Measurements from ENCODE around the gene KRTAP1-1. TPM values are rescaled to one million over a fixed set of nuclear protein-coding genes. Genes with fewer than 3 reads are reported as not detected.
"Not testable (repeated sequence)": the region's sequence is repeated elsewhere in the genome, so short reads cannot be mapped to it uniquely, and the experiment has no call there.

The KRTAP1-1 gene
- total RNA-seq, 2 donors from 2014 or later: not detected

- ATAC-seq (ENCODE audit: insufficient number of reproducible peaks, low FRiP score, low read depth) (no peak), DNase-seq (ENCODE audit: low spot score) (no peak)
- no peaks in the 10 kb centered on the region for H3K4me1 ChIP-seq (ENCODE audit: control insufficient read depth in 1 of 2, low read depth in 2 of 2)
- no peaks in the 10 kb centered on the region for H3K36me3 ChIP-seq
- TF ChIP-seq CTCF (IDR thresholded peaks at IDR 0.05): no peak
- no peaks in the 10 kb centered on the region for H3K9me3 ChIP-seq
- H3K27me3 ChIP-seq (replicated peaks; ENCODE audit: insufficient read depth): no peaks in the 10 kb centered on the region
- H3K27ac ChIP-seq: no peak overlapping the region
- H3K4me3 ChIP-seq: no peak overlapping the region
These were observed 32.4 kb upstream of the KRTAP1-1 start for GRCh38 chr17:41073676-41074075.

- no peak overlapping the region for H3K27ac ChIP-seq
- no peaks in the 10 kb centered on the region for H3K4me1 ChIP-seq (ENCODE audit: control insufficient read depth in 1 of 2, low read depth in 2 of 2)
- no peaks in the 10 kb centered on the region for H3K9me3 ChIP-seq
- DNase-seq (ENCODE audit: low spot score) (no peak), ATAC-seq (ENCODE audit: insufficient number of reproducible peaks, low FRiP score, low read depth) (no peak)
- H3K36me3 ChIP-seq: no peaks in the 10 kb centered on the region
- H3K27me3 ChIP-seq (replicated peaks; ENCODE audit: insufficient read depth): no peaks in the 10 kb centered on the region
- no peak for TF ChIP-seq CTCF (IDR thresholded peaks at IDR 0.05)
- H3K4me3 ChIP-seq: no peak overlapping the region
These were observed 30.5 kb upstream of the KRTAP1-1 start for GRCh38 chr17:41071606-41072360.

GRCh38 chr17:41069031-41069430 lies 27.8 kb upstream of the KRTAP1-1 start:
- Histone ChIP-seq H3K9me3 (no peaks in the 10 kb centered on the region), H3K27me3 (replicated peaks; ENCODE audit: insufficient read depth) (no peaks in the 10 kb centered on the region)
- DNase-seq (ENCODE audit: low spot score): no peak

GRCh38 chr17:41067281-41067680 lies 26.0 kb upstream of the KRTAP1-1 start:
- Histone ChIP-seq H3K4me3 (no peak overlapping the region), H3K27me3 (replicated peaks; ENCODE audit: insufficient read depth) (no peaks in the 10 kb centered on the region), H3K27ac (no peak overlapping the region), H3K4me1 (ENCODE audit: control insufficient read depth in 1 of 2, low read depth in 2 of 2) (peaks cover 9% of the 10 kb centered on the region in 2 donors), H3K9me3 (no peaks in the 10 kb centered on the region), H3K36me3 (no peaks in the 10 kb centered on the region)
- DNase-seq (ENCODE audit: low spot score): no peak
- ATAC-seq (ENCODE audit: insufficient number of reproducible peaks, low FRiP score, low read depth): no peak
- TF ChIP-seq CTCF (IDR thresholded peaks at IDR 0.05): no peak

More at GRCh38 chr17:41069031-41069430, 27.8 kb upstream of the KRTAP1-1 start:
- no peak for ATAC-seq (ENCODE audit: insufficient number of reproducible peaks, low FRiP score, low read depth)
- Histone ChIP-seq H3K27ac (no peak overlapping the region), H3K4me1 (ENCODE audit: control insufficient read depth in 1 of 2, low read depth in 2 of 2) (no peaks in the 10 kb centered on the region), H3K4me3 (no peak overlapping the region), H3K36me3 (no peaks in the 10 kb centered on the region)
- TF ChIP-seq CTCF (IDR thresholded peaks at IDR 0.05): no peak

- ATAC-seq (ENCODE audit: insufficient number of reproducible peaks, low FRiP score, low read depth): no peak
These were observed 24.8 kb upstream of the KRTAP1-1 start, which contains the start of gene KRTAP2-4 for GRCh38 chr17:41065829-41066624. TSS of gene KRTAP2-4 (minus strand) at chr17:41065879. CDS start at chr17:41065845, 34 bp downstream.

GRCh38 chr17:41065016-41065689 lies 23.9 kb upstream of the KRTAP1-1 start:
- not testable (repeated sequence) for H3K36me3 ChIP-seq; DNase-seq (ENCODE audit: low spot score); H3K27ac ChIP-seq; H3K9me3 ChIP-seq; ATAC-seq (ENCODE audit: insufficient number of reproducible peaks, low FRiP score, low read depth); H3K27me3 ChIP-seq (replicated peaks; ENCODE audit: insufficient read depth); H3K4me3 ChIP-seq
- peaks cover 23 to 30% of the 10 kb centered on the region in 2 donors for H3K4me1 ChIP-seq (ENCODE audit: control insufficient read depth in 1 of 2, low read depth in 2 of 2)

More at GRCh38 chr17:41065829-41066624, 24.8 kb upstream of the KRTAP1-1 start, which contains the start of gene KRTAP2-4:
- TF ChIP-seq CTCF (IDR thresholded peaks at IDR 0.05): no peak
- Histone ChIP-seq H3K27me3 (replicated peaks; ENCODE audit: insufficient read depth) (no peaks in the 10 kb centered on the region), H3K4me1 (ENCODE audit: control insufficient read depth in 1 of 2, low read depth in 2 of 2) (peaks cover 18 to 21% of the 10 kb centered on the region in 2 donors), H3K9me3 (no peaks in the 10 kb centered on the region), H3K27ac (no peak within 1 kb of the TSS), H3K36me3 (no peaks in the 10 kb centered on the region), H3K4me3 (no peak within 1 kb of the TSS)
- no peak for DNase-seq (ENCODE audit: low spot score)
